ENCODE results near the gene IL10.

- TF ChIP-seq AEBP2 (tag by site-specific recombination; IDR thresholded peaks at IDR 0.05; ENCODE audit: borderline replicate concordance) (no peak), ZNF629 (tag by site-specific recombination; IDR thresholded peaks at IDR 0.05) (no peak), ZNF266 (tag by site-specific recombination; IDR thresholded peaks at IDR 0.05; ENCODE audit: low read depth) (no peak), ZNF518A (tag by site-specific recombination; conservative IDR thresholded peaks at IDR 0.05; ENCODE audit: low read depth) (no peak), ZNF664 (tag by site-specific recombination; IDR thresholded peaks at IDR 0.05) (no peak), ZNF549 (tag by site-specific recombination; IDR thresholded peaks at IDR 0.05) (no peak), ZFP3 (tag by site-specific recombination; IDR thresholded peaks at IDR 0.05; ENCODE audit: low read depth) (no peak)
These were observed 31.1 kb downstream of the IL10 start for GRCh38 chr1:206741142-206741701.
